DND-41 (cell line): Measurements from ENCODE around the gene UST.

Source experiments
- CTCF ChIP-seq: IDR thresholded peaks from 2 replicates; pipeline ENCODE4 v1.5.1; 2012; ENCODE audit warnings: borderline replicate concordance, low read length, moderate library complexity, mild to moderate bottlenecking; ENCODE audit not compliant: poor library complexity, severe bottlenecking; ENCODE audit errors: extremely low read depth
- EZH2 ChIP-seq: IDR thresholded peaks from 3 replicates; pipeline ENCODE4 v1.6.1; 2012; ENCODE audit warnings: borderline replicate concordance, low read depth, mild to moderate bottlenecking, moderate library complexity, low read length, inconsistent platforms; ENCODE audit not compliant: severe bottlenecking

GRCh38 chr6:148793721-148794120 is 46.9 kb downstream of the UST start:
- TF ChIP-seq CTCF (no peak), EZH2 (no peak)
